Memory B cell (primary cell): ENCODE data around the gene LDAH.

Experiments used
- ATAC-seq: fragments of 150-1000 bp; cut with Tn5 transposase; 2 replicates; pipeline ENCODE4 v1.10.0; 2021; ENCODE audit warnings: low read depth, mild to moderate bottlenecking, moderate library complexity
- DNase-seq, 2 donors: peaks; one replicate each; pipeline ENCODE4 v3.0.0; 2022; ENCODE audit warnings: low spot score in 2 of 2
- H3K27ac Mint-ChIP-seq: one replicate; pipeline ENCODE4 v1.8.0; 2022; ENCODE audit warnings: mild to moderate bottlenecking, moderate library complexity, mixed read lengths
- H3K27me3 Mint-ChIP-seq: one replicate; pipeline ENCODE4 v1.8.0; 2022; ENCODE audit warnings: mixed read lengths
- H3K36me3 Mint-ChIP-seq: one replicate; pipeline ENCODE4 v1.8.0; 2022; ENCODE audit warnings: mild to moderate bottlenecking, mixed read lengths
- H3K4me1 Mint-ChIP-seq: one replicate; pipeline ENCODE4 v1.8.0; 2022; ENCODE audit warnings: mixed read lengths
- H3K4me3 Mint-ChIP-seq: one replicate; pipeline ENCODE4 v1.8.0; 2022; ENCODE audit warnings: mild to moderate bottlenecking, moderate library complexity, mixed read lengths
- H3K9me3 Mint-ChIP-seq: one replicate; pipeline ENCODE4 v1.8.0; 2022; ENCODE audit warnings: mixed read lengths

LDAH gene

DNA sequence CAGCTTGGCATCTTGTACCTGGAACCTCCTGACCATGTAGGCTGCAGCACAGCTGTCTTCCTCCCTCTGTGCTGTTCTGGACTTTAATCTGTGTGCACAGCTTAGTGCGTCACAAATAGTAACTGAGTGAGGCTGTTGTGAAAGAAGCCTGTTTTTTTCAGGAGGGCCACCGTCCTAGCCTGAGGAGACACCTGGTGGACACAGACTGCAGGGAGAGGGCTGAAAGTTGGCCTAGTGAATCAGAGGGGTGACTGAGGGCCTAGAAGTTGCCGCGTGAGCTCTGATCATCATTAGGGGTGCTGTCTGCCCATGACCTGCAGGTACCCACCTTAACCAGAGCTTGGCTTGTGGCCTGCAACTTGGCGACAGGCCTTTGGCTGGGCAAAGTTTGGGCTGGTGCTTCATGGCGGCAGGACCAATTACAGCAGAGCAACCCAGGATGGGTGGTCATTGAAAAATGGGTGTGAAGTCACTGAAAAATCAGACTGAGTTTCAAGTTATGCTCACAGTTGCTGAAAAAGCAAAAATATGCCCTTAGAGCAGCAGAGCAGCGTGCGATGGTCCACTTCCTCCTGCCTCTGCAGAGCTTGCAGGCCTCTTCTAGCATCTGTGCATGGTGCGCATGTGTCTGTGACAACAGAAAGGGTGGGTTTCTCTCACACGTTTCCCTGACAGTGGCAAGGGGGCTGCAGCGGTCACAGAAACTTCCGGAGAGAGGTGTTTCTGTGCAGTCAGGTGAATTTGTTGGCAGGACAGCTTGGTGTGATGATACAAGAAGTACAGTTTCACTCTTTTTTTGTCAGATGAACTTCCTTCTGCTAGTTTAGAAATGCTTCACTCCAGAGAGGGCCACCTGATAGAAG, 146.3 kb downstream of the LDAH start:
- Mint-ChIP-seq H3K27ac (peak overlapping the region; percentile 90), H3K36me3 (peaks cover 3% of the 10 kb centered on the region)
- peak; percentile 70 for ATAC-seq

GRCh38 chr2:20675701-20676352, 147.1 kb downstream of the LDAH start:
- Mint-ChIP-seq H3K4me1 (peaks cover 40% of the 10 kb centered on the region), H3K27me3 (no peaks in the 10 kb centered on the region), H3K4me3 (peak overlapping the region; percentile 77), H3K36me3 (peaks cover 6% of the 10 kb centered on the region), H3K27ac (peak overlapping the region; percentile 90), H3K9me3 (no peaks in the 10 kb centered on the region)
- ATAC-seq (peak; percentile 75), DNase-seq (peak; percentile 52 to 70)

More for the DNA sequence above, 146.3 kb downstream of the LDAH start:
- peaks cover 37% of the 10 kb centered on the region for H3K4me1 Mint-ChIP-seq
- H3K4me3 Mint-ChIP-seq, result peak overlapping the region; percentile 77
- no peaks in the 10 kb centered on the region for H3K27me3 Mint-ChIP-seq
- peak; percentile 39 to 57 for DNase-seq
- H3K9me3 Mint-ChIP-seq, result no peaks in the 10 kb centered on the region

- H3K4me1 Mint-ChIP-seq, result peaks cover 40% of the 10 kb centered on the region
- H3K27ac Mint-ChIP-seq, result peak overlapping the region; percentile 90
- H3K27me3 Mint-ChIP-seq, result no peaks in the 10 kb centered on the region
- DNase-seq (no peak), ATAC-seq (no peak)
- H3K36me3 Mint-ChIP-seq, result peaks cover 5% of the 10 kb centered on the region
- peak overlapping the region; percentile 77 for H3K4me3 Mint-ChIP-seq
- H3K9me3 Mint-ChIP-seq, result no peaks in the 10 kb centered on the region
Measured at GRCh38 chr2:20674974-20675679, 147.8 kb downstream of the LDAH start.

- no peak for ATAC-seq
- Mint-ChIP-seq H3K4me3 (peak overlapping the region; percentile 77), H3K4me1 (peaks cover 40% of the 10 kb centered on the region), H3K27ac (peak overlapping the region; percentile 90), H3K27me3 (no peaks in the 10 kb centered on the region), H3K9me3 (no peaks in the 10 kb centered on the region), H3K36me3 (peaks cover 5% of the 10 kb centered on the region)
- DNase-seq, result no peak
Measured at GRCh38 chr2:20674309-20674965, 148.5 kb downstream of the LDAH start.

GRCh38 chr2:20673686-20674308, 149.1 kb downstream of the LDAH start:
- peaks cover 44% of the 10 kb centered on the region for H3K4me1 Mint-ChIP-seq
- peaks cover 5% of the 10 kb centered on the region for H3K36me3 Mint-ChIP-seq
- H3K27ac Mint-ChIP-seq, result peak overlapping the region; percentile 90
- H3K4me3 Mint-ChIP-seq, result no peak overlapping the region
- H3K9me3 Mint-ChIP-seq, result no peaks in the 10 kb centered on the region
- no peaks in the 10 kb centered on the region for H3K27me3 Mint-ChIP-seq
- ATAC-seq, result no peak
- no peak for DNase-seq

GRCh38 chr2:20672201-20672951, 150.5 kb downstream of the LDAH start:
- no peak for ATAC-seq
- peaks cover 47% of the 10 kb centered on the region for H3K4me1 Mint-ChIP-seq
- no peak for DNase-seq
- peak overlapping the region; percentile 89 for H3K27ac Mint-ChIP-seq
- no peaks in the 10 kb centered on the region for H3K9me3 Mint-ChIP-seq
- peak overlapping the region; percentile 81 for H3K4me3 Mint-ChIP-seq
- H3K36me3 Mint-ChIP-seq, result peaks cover 5% of the 10 kb centered on the region
- H3K27me3 Mint-ChIP-seq, result no peaks in the 10 kb centered on the region

- Mint-ChIP-seq H3K36me3 (peaks cover 5% of the 10 kb centered on the region), H3K27me3 (no peaks in the 10 kb centered on the region), H3K4me1 (peaks cover 41% of the 10 kb centered on the region), H3K4me3 (peak overlapping the region; percentile 37), H3K27ac (peak overlapping the region; percentile 89), H3K9me3 (no peaks in the 10 kb centered on the region)
- DNase-seq (no peak), ATAC-seq (no peak)
Measured at GRCh38 chr2:20671736-20672080, 151.2 kb downstream of the LDAH start.

GRCh38 chr2:20671036-20671735, 151.7 kb downstream of the LDAH start:
- Mint-ChIP-seq H3K4me3 (peak overlapping the region; percentile 37), H3K27ac (peak overlapping the region; percentile 75), H3K4me1 (peaks cover 37% of the 10 kb centered on the region), H3K27me3 (peaks cover 2% of the 10 kb centered on the region), H3K9me3 (no peaks in the 10 kb centered on the region), H3K36me3 (peaks cover 5% of the 10 kb centered on the region)
- no peak for ATAC-seq
- DNase-seq, result no peak

DNA sequence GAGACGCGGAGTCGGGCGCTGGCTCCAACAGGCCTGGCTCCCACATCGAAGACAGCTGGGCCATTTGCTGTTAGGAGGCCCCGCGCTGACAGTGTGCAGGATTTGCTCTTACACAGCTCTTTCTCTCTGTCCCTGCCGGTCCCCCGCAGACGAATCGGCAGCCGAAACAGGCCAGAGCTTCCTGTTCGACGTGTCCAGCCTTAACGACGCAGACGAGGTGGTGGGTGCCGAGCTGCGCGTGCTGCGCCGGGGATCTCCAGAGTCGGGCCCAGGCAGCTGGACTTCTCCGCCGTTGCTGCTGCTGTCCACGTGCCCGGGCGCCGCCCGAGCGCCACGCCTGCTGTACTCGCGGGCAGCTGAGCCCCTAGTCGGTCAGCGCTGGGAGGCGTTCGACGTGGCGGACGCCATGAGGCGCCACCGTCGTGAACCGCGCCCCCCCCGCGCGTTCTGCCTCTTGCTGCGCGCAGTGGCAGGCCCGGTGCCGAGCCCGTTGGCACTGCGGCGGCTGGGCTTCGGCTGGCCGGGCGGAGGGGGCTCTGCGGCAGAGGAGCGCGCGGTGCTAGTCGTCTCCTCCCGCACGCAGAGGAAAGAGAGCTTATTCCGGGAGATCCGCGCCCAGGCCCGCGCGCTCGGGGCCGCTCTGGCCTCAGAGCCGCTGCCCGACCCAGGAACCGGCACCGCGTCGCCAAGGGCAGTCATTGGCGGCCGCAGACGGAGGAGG, 152.4 kb downstream of the LDAH start:
- DNase-seq (no peak), ATAC-seq (no peak)
- Mint-ChIP-seq H3K4me3 (no peak overlapping the region), H3K27ac (peak overlapping the region; percentile 31), H3K27me3 (peaks cover 2% of the 10 kb centered on the region), H3K36me3 (peaks cover 5% of the 10 kb centered on the region), H3K9me3 (no peaks in the 10 kb centered on the region), H3K4me1 (peaks cover 34% of the 10 kb centered on the region)

GRCh38 chr2:20669562-20670314, 153.2 kb downstream of the LDAH start:
- Mint-ChIP-seq H3K36me3 (peaks cover 5% of the 10 kb centered on the region), H3K27me3 (peaks cover 2% of the 10 kb centered on the region), H3K4me1 (peaks cover 34% of the 10 kb centered on the region), H3K27ac (peak overlapping the region; percentile 31), H3K4me3 (peak overlapping the region; percentile 34), H3K9me3 (no peaks in the 10 kb centered on the region)
- DNase-seq (no peak), ATAC-seq (no peak)

GRCh38 chr2:20668871-20669475, 153.9 kb downstream of the LDAH start:
- Mint-ChIP-seq H3K27me3 (peaks cover 2% of the 10 kb centered on the region), H3K36me3 (peaks cover 5% of the 10 kb centered on the region), H3K4me3 (peak overlapping the region; percentile 84), H3K27ac (no peak overlapping the region), H3K4me1 (peaks cover 39% of the 10 kb centered on the region), H3K9me3 (no peaks in the 10 kb centered on the region)
- DNase-seq (no peak), ATAC-seq (no peak)
